ENCODE data around the gene FCRLA. TPM values are rescaled to one million over a fixed set of nuclear protein-coding genes. Genes with fewer than 3 reads are reported as not detected.

FCRLA gene
- total and polyA plus RNA-seq, 2 donors (not counting 1 experiment from before 2014, with no cell fraction given) = 140 to 248 TPM

- Mint-ChIP-seq H3K9me3 (ENCODE audit: insufficient read depth) (no peaks in the 10 kb centered on the region), H3K27me3 (no peaks in the 10 kb centered on the region), H3K4me3 (peak overlapping the region; percentile 71), H3K27ac (peak overlapping the region; percentile 39), H3K4me1 (peaks cover 35% of the 10 kb centered on the region)
- Histone ChIP-seq H3K27ac (ENCODE audit: low read length in 2 of 2) (no peak overlapping the region), H3K79me2 (ENCODE audit: control insufficient read depth, insufficient read depth, low read length) (peaks cover 31% of the 10 kb centered on the region), H3K9me3 (ENCODE audit: control extremely low read depth in 1 of 3, control insufficient read depth in 2 of 3, insufficient read depth in 1 of 3, low read length in 2 of 3) (no peaks in the 10 kb centered on the region), H3K4me3 (ENCODE audit: control extremely low read depth in 1 of 5, extremely low read depth in 1 of 5, insufficient read depth in 1 of 5, low read depth in 2 of 5, low read length in 4 of 5) (no peak overlapping the region), H3K36me3 (replicated peaks in 1 of 2; ENCODE audit: control extremely low read depth in 1 of 2, control insufficient read depth in 1 of 2, extremely low read depth in 1 of 2, insufficient read depth in 2 of 2, low read length in 1 of 2) (peaks cover 0 to under 1% of the 10 kb centered on the region in 2 experiments), H3K4me2 (replicated peaks; ENCODE audit: low read depth, low read length, poor library complexity, severe bottlenecking) (peak overlapping the region; percentile 32), H3K4me1 (ENCODE audit: control insufficient read depth in 2 of 2, insufficient read depth in 2 of 2, low read length in 2 of 2) (peaks cover 19 to 26% of the 10 kb centered on the region in 2 donors), H2AFZ (ENCODE audit: insufficient read depth, low read depth, low read length, poor library complexity, severe bottlenecking) (no peak overlapping the region), H4K20me1 (ENCODE audit: control insufficient read depth, insufficient read depth, low read length, poor library complexity, severe bottlenecking) (no peaks in the 10 kb centered on the region), H3K27me3 (replicated peaks in 1 of 4; ENCODE audit: control extremely low read depth in 1 of 4, control insufficient read depth in 3 of 4, insufficient read depth in 4 of 4, low read length in 3 of 4) (no peaks in the 10 kb centered on the region), H3K9ac (ENCODE audit: low read length) (no peak overlapping the region)
- DNase-seq = peak; percentile 70
- intact Hi-C loops (cut with micrococcal nuclease) = loop anchor here (2.0 to 10.0 kb wide), 3 partner anchors 15 to 369 kb away; partner anchors contain the start of gene DUSP12
- ATAC-seq (ENCODE audit: low read depth) = peak; percentile 28
- WGBS (ENCODE audit: insufficient coverage) = 100% methylated on average over 3 of the region's 7 CpGs
- CTCF ChIA-PET = interaction anchor here (0.8 to 2.2 kb wide), 6 partner anchors 10 to 274 kb away, joined by 3 to 7 read pairs (median 4); partner anchors contain the start of gene DUSP12
- TF ChIP-seq CTCF (IDR thresholded peaks at IDR 0.05) (peak; percentile 78), EZH2 (IDR thresholded peaks at IDR 0.05; ENCODE audit: borderline replicate concordance, insufficient read depth, low read depth, low read length, poor library complexity, severe bottlenecking) (no peak)
- POLR2A ChIA-PET = interaction anchor here (1.3 kb wide), 1 partner anchor 14 kb away, joined by 4 read pairs; the partner anchor contains the start of gene DUSP12
Observed at GRCh38 chr1:161763522-161764098, 56.6 kb downstream of the FCRLA start.

Small RNAs within 50 kb of the gene (small RNA-seq; reads per million reads assigned to genes)
- gene RF00019 (ENCODE audit: insufficient read length, low read depth, low replicate concordance) (not detected), gene RN7SL466P (ENCODE audit: insufficient read length, low read depth, low replicate concordance) (not detected)

Other genes starting within 250 kb of the FCRLA start
- 14.4 and 15.5 TPM in 2 replicates for gene FCGR2A, start 201.8 kb upstream of the FCRLA start, total RNA-seq
- gene FCGR2A, start 201.8 kb upstream of the FCRLA start, polyA plus RNA-seq = 7.7 and 12.0 TPM in 2 replicates
- 11.2 and 11.9 TPM in 2 replicates for gene HSPA6, start 182.7 kb upstream of the FCRLA start, total RNA-seq
- gene HSPA6, start 182.7 kb upstream of the FCRLA start, polyA plus RNA-seq = 2.6 and 8.5 TPM in 2 replicates
- gene FCGR3A, start 157.4 kb upstream of the FCRLA start, total RNA-seq = 0.92 and 1.3 TPM in 2 replicates
- gene FCGR3A, start 157.4 kb upstream of the FCRLA start, polyA plus RNA-seq = 1.5 and 3.1 TPM in 2 replicates
- gene FCGR3B, start 76.1 kb upstream of the FCRLA start, total RNA-seq = not detected in 2 replicates
- gene FCGR3B, start 76.1 kb upstream of the FCRLA start, polyA plus RNA-seq = 0.13 and 0.27 TPM in 2 replicates
- 143 and 144 TPM in 2 replicates for gene FCGR2B, start 44.1 kb upstream of the FCRLA start, total RNA-seq
- gene FCGR2B, start 44.1 kb upstream of the FCRLA start, polyA plus RNA-seq = 189 and 282 TPM in 2 replicates
- 3.0 and 3.8 TPM in 2 replicates for gene FCRLB, start 14.3 kb downstream of the FCRLA start, total RNA-seq
- gene FCRLB, start 14.3 kb downstream of the FCRLA start, polyA plus RNA-seq = 1.8 and 6.4 TPM in 2 replicates
- gene DUSP12, start 42.6 kb downstream of the FCRLA start, total RNA-seq = 41.2 and 41.9 TPM in 2 replicates
- 29.5 and 32.4 TPM in 2 replicates for gene DUSP12, start 42.6 kb downstream of the FCRLA start, polyA plus RNA-seq
- 25.6 and 26.6 TPM in 2 replicates for gene ATF6, start 59.1 kb downstream of the FCRLA start, total RNA-seq
- gene ATF6, start 59.1 kb downstream of the FCRLA start, polyA plus RNA-seq = 5.7 and 6.8 TPM in 2 replicates